ENCODE measurements around the gene IRS2. TPM values are rescaled to one million over a fixed set of nuclear protein-coding genes. Genes with fewer than 3 reads are reported as not detected.

IRS2 gene
- total RNA-seq, 2 experiments from 2014 or later: 0.63 to 2.7 TPM

- H3K4me1 ChIP-seq (ENCODE audit: insufficient read depth, low read length, poor library complexity, severe bottlenecking): no peaks in the 10 kb centered on the region
- H3K9me2 ChIP-seq (ENCODE audit: insufficient read depth, low read length): no peaks in the 10 kb centered on the region
- TF ChIP-seq, protein P1, sequence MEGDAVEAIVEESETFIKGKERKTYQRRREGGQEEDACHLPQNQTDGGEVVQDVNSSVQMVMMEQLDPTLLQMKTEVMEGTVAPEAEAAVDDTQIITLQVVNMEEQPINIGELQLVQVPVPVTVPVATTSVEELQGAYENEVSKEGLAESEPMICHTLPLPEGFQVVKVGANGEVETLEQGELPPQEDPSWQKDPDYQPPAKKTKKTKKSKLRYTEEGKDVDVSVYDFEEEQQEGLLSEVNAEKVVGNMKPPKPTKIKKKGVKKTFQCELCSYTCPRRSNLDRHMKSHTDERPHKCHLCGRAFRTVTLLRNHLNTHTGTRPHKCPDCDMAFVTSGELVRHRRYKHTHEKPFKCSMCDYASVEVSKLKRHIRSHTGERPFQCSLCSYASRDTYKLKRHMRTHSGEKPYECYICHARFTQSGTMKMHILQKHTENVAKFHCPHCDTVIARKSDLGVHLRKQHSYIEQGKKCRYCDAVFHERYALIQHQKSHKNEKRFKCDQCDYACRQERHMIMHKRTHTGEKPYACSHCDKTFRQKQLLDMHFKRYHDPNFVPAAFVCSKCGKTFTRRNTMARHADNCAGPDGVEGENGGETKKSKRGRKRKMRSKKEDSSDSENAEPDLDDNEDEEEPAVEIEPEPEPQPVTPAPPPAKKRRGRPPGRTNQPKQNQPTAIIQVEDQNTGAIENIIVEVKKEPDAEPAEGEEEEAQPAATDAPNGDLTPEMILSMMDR (conservative IDR thresholded peaks at IDR 0.05; ENCODE audit: low read length): no peak
- no peak for TF ChIP-seq EZH2phosphoT487 (IDR thresholded peaks at IDR 0.05; ENCODE audit: borderline replicate concordance, low read depth, low read length)
- DNase-seq (ENCODE audit: low spot score): peak; percentile 1
- intact Hi-C loops (cut with micrococcal nuclease; ENCODE audit: unreplicated experiment): no loop called here
- ChIA-PET CTCF (ENCODE audit: unreplicated experiment) (no interaction called here), POLR2A (interaction anchor here (1.1 kb wide), 1 partner anchor 1687 kb away, joined by 3 read pairs; no protein-coding TSS in a partner anchor)
- no peak overlapping the region for H2AFZ ChIP-seq (ENCODE audit: low read length)
- H4K20me1 ChIP-seq (ENCODE audit: insufficient read depth, low read length): no peaks in the 10 kb centered on the region
- no peaks in the 10 kb centered on the region for H3K36me3 ChIP-seq (ENCODE audit: insufficient read depth, low read length)
- H3K27ac ChIP-seq (ENCODE audit: low read depth, low read length, poor library complexity, severe bottlenecking): no peak overlapping the region
- H3K4me3 ChIP-seq (ENCODE audit: low read depth, low read length, poor library complexity, severe bottlenecking): no peak overlapping the region
- BruUV-seq (replicated peaks): no TSS peak
- H3K4me2 ChIP-seq (ENCODE audit: low read length): no peak overlapping the region
- no peaks in the 10 kb centered on the region for H3K9me3 ChIP-seq (ENCODE audit: low read length)
- H3K79me2 ChIP-seq (ENCODE audit: insufficient read depth, low read depth, low read length): no peaks in the 10 kb centered on the region
Measured at GRCh38 chr13:109743706-109744453, 42.5 kb downstream of the IRS2 start.

DNA sequence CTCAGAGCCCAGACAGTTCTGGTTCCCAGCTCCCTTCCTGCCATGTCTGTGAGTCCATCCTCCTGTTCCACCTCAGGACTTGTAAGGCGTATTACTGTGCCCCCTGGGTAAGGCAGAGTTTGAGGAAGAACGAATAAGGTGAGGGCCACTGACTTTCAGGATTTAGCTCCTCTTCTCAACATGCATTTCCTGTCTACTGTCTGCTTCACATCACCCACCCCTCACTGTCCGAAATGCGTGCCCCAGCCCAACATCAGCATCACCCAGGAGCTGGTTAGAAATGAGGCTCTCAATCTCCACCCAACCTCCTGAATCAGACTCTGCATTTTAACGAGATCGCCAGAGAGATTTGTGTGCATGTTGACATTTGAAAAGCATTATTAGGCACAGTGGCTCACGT is 44.4 kb downstream of the IRS2 start:
- no peaks in the 10 kb centered on the region for H3K36me3 ChIP-seq (ENCODE audit: insufficient read depth, low read length)
- no peaks in the 10 kb centered on the region for H3K9me3 ChIP-seq (ENCODE audit: low read length)
- H3K9me2 ChIP-seq (ENCODE audit: insufficient read depth, low read length): no peaks in the 10 kb centered on the region
- TF ChIP-seq, protein P1 (conservative IDR thresholded peaks at IDR 0.05; ENCODE audit: low read length): no peak
- no peak for TF ChIP-seq EZH2phosphoT487 (IDR thresholded peaks at IDR 0.05; ENCODE audit: borderline replicate concordance, low read depth, low read length)
- intact Hi-C loops (cut with micrococcal nuclease; ENCODE audit: unreplicated experiment): no loop called here
- no peaks in the 10 kb centered on the region for H3K79me2 ChIP-seq (ENCODE audit: insufficient read depth, low read depth, low read length)
- no peaks in the 10 kb centered on the region for H4K20me1 ChIP-seq (ENCODE audit: insufficient read depth, low read length)
- no peak for DNase-seq (ENCODE audit: low spot score)
- POLR2A ChIA-PET: no interaction called here
- CTCF ChIA-PET (ENCODE audit: unreplicated experiment): no interaction called here
- H3K4me2 ChIP-seq (ENCODE audit: low read length): no peak overlapping the region
- H3K4me3 ChIP-seq (ENCODE audit: low read depth, low read length, poor library complexity, severe bottlenecking): no peak overlapping the region
- no peak overlapping the region for H3K27ac ChIP-seq (ENCODE audit: low read depth, low read length, poor library complexity, severe bottlenecking)
- no peak overlapping the region for H2AFZ ChIP-seq (ENCODE audit: low read length)
- no TSS peak for BruUV-seq (replicated peaks)
- H3K4me1 ChIP-seq (ENCODE audit: insufficient read depth, low read length, poor library complexity, severe bottlenecking): no peaks in the 10 kb centered on the region

- H3K36me3 ChIP-seq (ENCODE audit: insufficient read depth, low read length): no peaks in the 10 kb centered on the region
- H2AFZ ChIP-seq (ENCODE audit: low read length): no peak overlapping the region
- no peaks in the 10 kb centered on the region for H3K9me3 ChIP-seq (ENCODE audit: low read length)
- H3K9me2 ChIP-seq (ENCODE audit: insufficient read depth, low read length): no peaks in the 10 kb centered on the region
- H3K4me1 ChIP-seq (ENCODE audit: insufficient read depth, low read length, poor library complexity, severe bottlenecking): no peaks in the 10 kb centered on the region
- DNase-seq (ENCODE audit: low spot score): no peak
- intact Hi-C loops (cut with micrococcal nuclease; ENCODE audit: unreplicated experiment): no loop called here
- no peaks in the 10 kb centered on the region for H4K20me1 ChIP-seq (ENCODE audit: insufficient read depth, low read length)
- no peak for TF ChIP-seq EZH2phosphoT487 (IDR thresholded peaks at IDR 0.05; ENCODE audit: borderline replicate concordance, low read depth, low read length)
- TF ChIP-seq, protein P1 (conservative IDR thresholded peaks at IDR 0.05; ENCODE audit: low read length): no peak
- no TSS peak for BruUV-seq (replicated peaks)
- no peak overlapping the region for H3K27ac ChIP-seq (ENCODE audit: low read depth, low read length, poor library complexity, severe bottlenecking)
- no peaks in the 10 kb centered on the region for H3K79me2 ChIP-seq (ENCODE audit: insufficient read depth, low read depth, low read length)
- H3K4me3 ChIP-seq (ENCODE audit: low read depth, low read length, poor library complexity, severe bottlenecking): no peak overlapping the region
- H3K4me2 ChIP-seq (ENCODE audit: low read length): no peak overlapping the region
- CTCF ChIA-PET (ENCODE audit: unreplicated experiment): no interaction called here
- POLR2A ChIA-PET: no interaction called here
Measured at GRCh38 chr13:109740721-109741120, 45.7 kb downstream of the IRS2 start.

Data from OCI-LY7 (cell line).